ENCODE results near the gene ZCCHC7.

The ZCCHC7 gene

DNA sequence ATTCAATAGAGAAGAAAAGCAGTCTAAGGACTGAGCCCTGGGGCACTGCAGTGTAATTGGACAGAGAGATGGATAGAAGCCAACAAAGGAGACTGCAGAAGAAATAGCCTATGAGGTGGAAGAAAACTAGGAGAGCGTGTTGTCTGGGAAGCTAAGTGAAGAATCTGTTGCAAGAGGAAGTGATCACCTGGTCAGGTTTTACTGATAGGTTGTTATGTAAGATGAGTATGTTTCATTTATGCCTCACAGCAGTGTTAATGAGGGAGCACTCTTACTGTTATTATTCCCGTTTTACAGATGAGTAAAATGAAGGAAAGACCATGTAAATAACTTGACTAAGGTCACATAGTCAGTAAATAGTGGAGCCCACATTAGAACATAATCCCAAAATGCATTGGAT is 222.1 kb downstream of the ZCCHC7 start:
- no peak for DNase-seq

GRCh38 chr9:37342895-37343294 is 222.5 kb downstream of the ZCCHC7 start:
- no peak for DNase-seq

GRCh38 chr9:37343724-37344123 is 223.3 kb downstream of the ZCCHC7 start:
- DNase-seq: no peak

DNA sequence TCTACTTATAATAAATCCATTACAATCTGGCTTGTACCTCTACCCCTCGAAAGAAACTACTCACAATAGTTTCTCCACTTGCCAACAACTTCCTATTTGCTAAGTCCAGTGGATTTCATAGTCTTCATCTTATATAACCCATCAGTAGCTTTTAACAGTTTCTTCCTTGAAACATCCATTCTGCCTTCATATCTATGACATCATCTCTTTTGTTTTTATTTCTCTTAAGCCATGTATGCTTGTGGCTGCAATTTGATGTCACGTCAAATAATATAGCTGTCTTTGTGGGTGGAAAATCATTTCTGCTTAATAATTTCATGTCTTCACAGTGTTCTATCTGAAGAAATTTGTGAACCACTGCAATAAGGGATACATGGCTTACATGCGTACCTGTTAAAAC is 224.7 kb downstream of the ZCCHC7 start:
- no peak for DNase-seq

DNA sequence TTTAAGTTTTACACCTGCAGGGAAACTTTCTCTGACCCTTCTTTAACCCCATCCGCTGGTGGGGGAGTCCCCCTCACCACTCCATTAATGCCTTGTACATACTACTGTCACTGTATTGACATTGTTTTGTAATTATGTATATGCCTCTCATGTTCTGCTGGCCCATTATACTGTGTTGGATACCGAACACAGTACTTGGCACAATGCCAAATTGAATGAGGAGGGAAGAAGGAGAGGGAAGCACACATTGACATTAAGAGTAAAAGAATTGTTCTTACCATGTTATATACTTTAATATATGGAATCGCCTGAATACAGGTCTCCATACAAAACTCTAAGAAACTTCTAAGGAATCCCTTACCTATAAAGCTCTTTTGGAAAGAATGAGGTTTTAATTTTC is 228.5 kb downstream of the ZCCHC7 start:
- DNase-seq: no peak

GRCh38 chr9:37350486-37351190 is 230.3 kb downstream of the ZCCHC7 start:
- no peak for DNase-seq

- no peak for DNase-seq
Observed at GRCh38 chr9:37353791-37354190, 233.4 kb downstream of the ZCCHC7 start.

DNA sequence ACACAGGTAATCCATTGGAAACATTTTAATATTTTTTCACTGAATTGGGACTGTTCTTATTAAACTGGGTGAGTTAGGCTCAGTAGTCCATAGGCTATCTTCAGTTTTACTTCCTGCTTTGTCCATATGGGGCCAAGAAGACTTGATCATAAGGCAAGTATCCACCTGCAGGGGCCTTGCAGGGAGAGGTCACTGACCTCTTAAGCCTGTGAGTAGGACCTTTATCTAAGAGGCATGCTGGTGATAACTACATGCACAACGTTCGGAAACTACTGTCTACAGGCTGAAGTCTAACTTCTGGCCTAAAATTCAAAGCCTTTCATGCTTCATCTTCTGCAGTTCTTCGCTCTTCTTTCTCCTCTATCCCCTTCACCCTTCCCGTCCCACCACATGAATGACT is 242.1 kb downstream of the ZCCHC7 start:
- DNase-seq: no peak

DNA sequence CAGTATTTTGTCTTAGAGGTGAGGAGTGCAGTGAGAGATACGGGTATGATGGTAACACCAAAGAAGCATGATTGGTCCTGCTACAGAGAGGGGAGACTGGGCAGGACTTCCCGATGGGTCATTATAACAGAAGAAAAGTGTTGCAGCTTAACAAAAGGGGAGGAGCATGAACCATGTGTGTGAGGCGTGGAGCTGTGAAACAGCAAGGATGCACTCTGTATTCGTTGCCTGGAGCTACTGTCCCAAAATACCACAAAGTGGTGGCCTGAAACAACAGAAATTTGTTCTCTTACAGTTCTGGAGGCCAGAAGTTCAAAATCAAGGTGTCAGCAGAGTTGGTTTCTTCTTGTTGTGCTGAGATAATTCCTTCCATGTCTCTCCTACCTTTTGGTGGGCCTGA is 242.8 kb downstream of the ZCCHC7 start:
- DNase-seq: no peak

- no peak for DNase-seq
Observed at GRCh38 chr9:37364136-37364535, 243.8 kb downstream of the ZCCHC7 start.

- peak; percentile 29 for DNase-seq
Observed at GRCh38 chr9:37364751-37365360, 244.5 kb downstream of the ZCCHC7 start.

GRCh38 chr9:37369671-37370070 is 249.3 kb downstream of the ZCCHC7 start:
- DNase-seq: no peak

DNA sequence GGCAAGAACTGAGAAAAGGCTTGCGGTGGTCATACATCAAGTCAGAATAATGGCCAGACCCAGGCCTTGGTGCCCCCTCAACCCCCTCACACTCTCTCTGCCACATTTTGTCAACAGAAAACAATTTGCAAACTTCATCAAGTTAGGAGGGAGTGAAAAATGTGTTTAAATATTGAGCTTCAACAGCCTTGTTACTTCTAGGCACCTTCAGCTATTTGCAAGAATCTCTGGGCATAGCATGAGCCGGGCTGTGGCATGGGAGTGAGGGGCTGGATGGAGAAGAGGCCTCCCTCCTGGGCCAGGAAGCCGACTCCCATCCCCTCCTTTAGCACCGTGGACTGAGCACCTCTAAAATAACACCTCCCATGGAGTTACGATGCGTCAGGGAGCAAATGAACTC is 249.9 kb downstream of the ZCCHC7 start:
- no peak for DNase-seq

DNA sequence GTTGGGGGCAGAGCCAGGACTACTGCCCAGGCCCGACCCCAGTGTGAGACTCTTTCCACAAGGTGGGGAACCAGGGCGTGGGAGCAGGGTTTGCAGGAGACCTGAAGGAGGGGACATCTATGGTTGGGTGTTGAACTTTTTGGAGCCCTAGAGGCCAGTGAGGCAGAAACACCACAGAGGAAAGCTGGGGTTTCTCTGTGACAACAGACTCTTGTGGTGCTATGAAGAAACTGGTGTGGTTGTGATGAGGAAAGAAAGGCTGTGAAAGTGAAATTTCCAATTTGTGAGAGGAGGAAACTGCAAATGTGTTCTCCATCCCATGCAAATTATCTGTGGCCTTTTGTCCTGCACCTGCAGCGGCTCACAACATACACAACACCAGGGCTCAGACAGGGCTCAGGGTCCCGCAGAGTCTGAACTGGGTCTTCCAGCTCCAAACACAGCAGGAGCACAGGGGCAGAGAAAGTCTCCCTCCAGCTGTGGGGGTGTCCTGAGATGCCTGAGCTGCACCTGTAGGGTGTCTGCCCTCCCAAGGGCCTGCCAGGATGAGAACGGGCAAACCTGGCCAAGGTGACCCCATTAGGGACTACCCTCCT is 250.7 kb downstream of the ZCCHC7 start:
- DNase-seq: no peak

DNA sequence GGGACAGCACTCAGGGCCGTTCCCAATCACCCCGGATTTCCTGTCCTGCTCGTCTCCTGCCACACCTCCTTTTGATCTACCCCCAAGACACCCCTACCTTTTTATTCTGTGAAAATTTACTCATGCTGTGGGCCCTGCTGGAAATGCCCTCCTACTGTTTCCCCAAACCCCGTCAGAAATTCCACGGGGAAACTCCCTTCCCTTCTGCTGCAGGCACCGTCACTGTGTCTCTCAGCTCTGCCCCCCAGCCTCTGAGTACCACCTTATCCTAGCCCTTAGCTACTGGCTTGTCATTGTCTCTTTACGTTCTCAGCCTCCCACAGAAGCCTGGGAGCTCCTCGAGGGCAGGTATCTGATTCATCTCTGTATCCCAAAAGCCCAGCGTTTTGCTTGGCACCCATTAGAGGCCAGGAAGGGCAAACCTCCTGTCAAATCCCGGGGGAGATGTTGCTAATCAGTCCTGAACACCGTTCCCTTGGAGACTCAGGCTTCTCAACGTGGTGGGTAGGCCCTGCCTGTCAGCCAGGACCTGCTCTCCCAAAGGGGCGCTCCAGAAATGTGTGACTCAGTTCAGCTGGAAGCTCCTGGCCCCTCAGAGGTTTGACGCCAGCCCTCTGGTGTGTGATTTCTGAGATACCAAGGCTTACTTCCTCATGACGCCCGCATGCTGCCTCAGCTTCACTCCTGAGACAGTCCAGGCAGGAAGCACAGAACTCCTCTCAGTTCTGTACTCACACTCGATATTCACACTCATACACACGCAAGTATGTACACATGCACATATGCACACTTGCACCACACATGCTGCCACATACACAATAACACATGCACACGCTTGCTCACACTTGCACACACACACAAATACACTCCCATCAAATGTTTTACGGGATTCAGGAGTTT is 251.4 kb downstream of the ZCCHC7 start:
- DNase-seq: no peak

DNA sequence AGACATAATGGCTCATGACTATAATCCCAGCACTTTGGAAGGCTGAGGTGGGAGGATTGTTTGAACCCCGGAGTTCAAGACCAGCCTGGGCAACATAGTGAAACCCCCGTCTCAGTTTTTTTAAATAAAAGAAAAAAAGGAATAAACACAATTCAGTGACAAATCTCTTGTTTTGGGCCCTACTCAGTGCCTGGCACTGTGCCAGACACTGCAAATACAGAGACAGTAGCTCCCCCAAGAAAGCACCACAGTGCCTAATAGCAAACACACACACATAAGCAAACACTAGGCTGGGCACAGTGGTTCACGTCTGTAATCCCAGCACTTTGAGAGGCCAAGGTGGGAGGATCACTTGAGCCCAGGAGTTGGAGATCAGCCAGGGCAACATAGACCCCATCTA is 252.5 kb downstream of the ZCCHC7 start:
- DNase-seq: no peak

GRCh38 chr9:37373621-37374020 is 253.2 kb downstream of the ZCCHC7 start:
- DNase-seq: no peak

DNA sequence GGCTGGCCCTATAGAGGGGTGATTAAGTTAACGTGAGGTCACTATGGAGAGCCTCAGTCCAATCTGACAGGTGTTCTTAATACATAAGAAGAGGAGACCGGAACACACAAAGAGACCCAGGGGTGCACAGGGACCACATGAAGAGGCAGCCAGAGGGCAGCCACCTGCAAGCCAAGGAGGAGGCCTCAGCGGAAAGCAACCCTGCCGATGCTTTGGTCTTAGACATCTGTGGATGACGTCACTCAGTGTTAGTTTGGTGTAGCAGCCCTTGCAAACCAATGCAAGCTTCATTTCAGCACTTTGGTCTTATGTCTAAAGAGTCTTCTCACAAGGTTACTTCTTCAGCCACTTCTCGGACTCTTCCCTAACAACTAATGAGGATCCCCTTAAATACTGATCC is 254.5 kb downstream of the ZCCHC7 start:
- no peak for DNase-seq

DNA sequence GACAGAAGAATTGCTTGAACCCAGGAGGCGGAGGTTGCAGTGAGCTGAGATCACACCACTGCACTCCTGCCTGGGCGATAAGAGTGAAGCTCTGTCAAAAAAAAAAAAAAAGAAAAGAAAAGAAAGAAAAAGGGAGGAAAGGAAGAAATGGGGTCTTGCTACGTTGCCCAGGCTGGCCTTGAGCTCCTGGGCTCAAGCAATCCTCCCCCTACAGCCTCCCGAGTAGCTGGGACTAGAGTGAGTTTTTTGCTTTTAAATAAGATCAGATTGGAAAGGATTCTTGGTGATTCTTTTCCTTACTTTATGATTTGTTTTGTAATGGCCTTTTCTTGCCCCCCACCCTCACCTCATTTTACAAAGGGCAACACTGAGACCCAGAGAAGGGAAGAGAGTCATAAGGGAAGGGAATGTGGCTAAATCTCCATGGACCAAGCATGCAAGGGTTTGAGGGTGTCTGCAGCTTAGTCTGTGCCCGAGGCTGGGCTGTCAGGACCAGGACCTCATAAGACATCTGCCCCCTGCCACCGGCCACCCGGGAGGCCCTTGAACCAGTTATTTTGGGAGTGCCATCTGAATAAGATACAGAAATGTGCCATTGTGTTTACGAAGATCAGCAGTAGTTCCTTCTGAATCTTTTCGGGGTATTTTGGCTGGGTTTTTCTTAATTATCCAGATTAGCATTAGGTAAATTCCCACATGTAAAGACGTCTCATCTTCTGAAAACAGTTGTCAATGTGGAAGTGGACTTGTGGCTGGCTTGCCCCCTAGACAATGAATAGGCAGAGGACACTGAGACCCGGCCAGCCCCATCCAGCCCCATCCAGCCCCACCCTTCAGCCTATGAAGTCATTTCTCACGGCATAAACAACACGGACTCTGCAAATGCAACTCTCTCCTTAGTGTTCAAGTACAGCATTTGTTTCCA is 257.6 kb downstream of the ZCCHC7 start:
- DNase-seq: no peak

- no peak for DNase-seq
Observed at GRCh38 chr9:37378613-37379004, 258.2 kb downstream of the ZCCHC7 start.

- DNase-seq: no peak
Observed at GRCh38 chr9:37379835-37380234, 259.5 kb downstream of the ZCCHC7 start.

- DNase-seq: no peak
Observed at GRCh38 chr9:37380570-37380969, 260.2 kb downstream of the ZCCHC7 start.

Measured in activated CD4-positive, alpha-beta T cell treated with anti-CD3 and anti-CD28 coated beads, Interleukin-2, amount 50 U/mL, for 16 hours (primary cell).